Liver (tissue), 3 donors: ENCODE measurements around the gene WDFY3.

ENCODE experiments used
- JUND ChIP-seq, 2 donors: IDR thresholded peaks; 2 replicates each; pipeline ENCODE4 v1.6.1; 2016; ENCODE audit warnings: antibody characterized with exemption in 2 of 2
- SP1 ChIP-seq: IDR thresholded peaks from 2 replicates; pipeline ENCODE4 v1.6.1; 2018; ENCODE audit warnings: antibody characterized with exemption, mild to moderate bottlenecking
- TAF1 ChIP-seq: conservative IDR thresholded peaks from 2 replicates; pipeline ENCODE4 v1.6.1; 2016; ENCODE audit warnings: antibody characterized with exemption, mild to moderate bottlenecking
- TF ChIP-seq, protein P1 (sequence below): fragments of 150-350 bp; IDR thresholded peaks from 2 replicates; pipeline ENCODE4 v1.5.1; 2017; ENCODE audit warnings: improper control_type of control experiment, low read depth, low read length; ENCODE audit not compliant: missing input control
- TF ChIP-seq, protein P2 (sequence below): IDR thresholded peaks from 2 replicates; pipeline ENCODE4 v1.6.1; 2016; ENCODE audit warnings: antibody characterized with exemption
- donor health status: healthy.
- donor health status: healthy.

DNA sequence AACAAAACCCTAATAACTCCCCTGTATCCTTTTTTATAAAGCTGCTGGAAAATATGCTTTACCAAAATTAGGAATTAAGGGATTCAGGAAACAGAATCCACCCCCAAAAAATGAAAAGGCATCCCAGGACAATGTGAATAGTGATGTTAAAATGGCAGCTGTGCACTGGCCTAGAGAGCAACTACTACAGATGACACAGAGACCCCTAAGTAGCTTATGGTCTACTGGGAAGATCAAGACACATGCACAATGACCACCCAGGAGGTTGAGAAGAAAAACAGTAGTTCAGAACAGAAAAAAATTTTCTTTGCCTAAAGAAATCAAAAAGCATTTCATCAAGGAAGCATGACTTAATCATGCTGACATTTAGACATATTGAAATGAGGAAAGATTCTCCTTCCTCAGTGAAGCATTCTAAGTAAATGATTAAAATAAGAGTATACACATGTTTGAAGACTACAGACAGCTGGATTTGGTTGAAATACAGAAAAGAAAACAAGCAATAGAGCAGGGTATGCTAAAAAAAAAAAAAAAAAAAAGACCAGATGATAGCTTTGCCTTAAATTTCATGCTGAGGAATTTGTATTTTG lies 117.3 kb downstream of the WDFY3 start:
- TF ChIP-seq, protein P1, sequence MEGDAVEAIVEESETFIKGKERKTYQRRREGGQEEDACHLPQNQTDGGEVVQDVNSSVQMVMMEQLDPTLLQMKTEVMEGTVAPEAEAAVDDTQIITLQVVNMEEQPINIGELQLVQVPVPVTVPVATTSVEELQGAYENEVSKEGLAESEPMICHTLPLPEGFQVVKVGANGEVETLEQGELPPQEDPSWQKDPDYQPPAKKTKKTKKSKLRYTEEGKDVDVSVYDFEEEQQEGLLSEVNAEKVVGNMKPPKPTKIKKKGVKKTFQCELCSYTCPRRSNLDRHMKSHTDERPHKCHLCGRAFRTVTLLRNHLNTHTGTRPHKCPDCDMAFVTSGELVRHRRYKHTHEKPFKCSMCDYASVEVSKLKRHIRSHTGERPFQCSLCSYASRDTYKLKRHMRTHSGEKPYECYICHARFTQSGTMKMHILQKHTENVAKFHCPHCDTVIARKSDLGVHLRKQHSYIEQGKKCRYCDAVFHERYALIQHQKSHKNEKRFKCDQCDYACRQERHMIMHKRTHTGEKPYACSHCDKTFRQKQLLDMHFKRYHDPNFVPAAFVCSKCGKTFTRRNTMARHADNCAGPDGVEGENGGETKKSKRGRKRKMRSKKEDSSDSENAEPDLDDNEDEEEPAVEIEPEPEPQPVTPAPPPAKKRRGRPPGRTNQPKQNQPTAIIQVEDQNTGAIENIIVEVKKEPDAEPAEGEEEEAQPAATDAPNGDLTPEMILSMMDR, result no peak
- TF ChIP-seq SP1, result no peak
- no peak for TF ChIP-seq JUND (IDR thresholded peaks at IDR 0.05)
- TF ChIP-seq, protein P2, sequence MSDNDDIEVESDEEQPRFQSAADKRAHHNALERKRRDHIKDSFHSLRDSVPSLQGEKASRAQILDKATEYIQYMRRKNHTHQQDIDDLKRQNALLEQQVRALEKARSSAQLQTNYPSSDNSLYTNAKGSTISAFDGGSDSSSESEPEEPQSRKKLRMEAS, result no peak
- TF ChIP-seq TAF1, result no peak
